Measurements from ENCODE around the gene MAGI3. TPM values are rescaled to one million over a fixed set of nuclear protein-coding genes. Genes with fewer than 3 reads are reported as not detected.
"Not testable (repeated sequence)": the region's sequence is repeated elsewhere in the genome, so short reads cannot be mapped to it uniquely, and the experiment has no call there.

MAGI3 gene
- total RNA-seq, 1 donor from 2014 or later, result 17.6 TPM

DNA sequence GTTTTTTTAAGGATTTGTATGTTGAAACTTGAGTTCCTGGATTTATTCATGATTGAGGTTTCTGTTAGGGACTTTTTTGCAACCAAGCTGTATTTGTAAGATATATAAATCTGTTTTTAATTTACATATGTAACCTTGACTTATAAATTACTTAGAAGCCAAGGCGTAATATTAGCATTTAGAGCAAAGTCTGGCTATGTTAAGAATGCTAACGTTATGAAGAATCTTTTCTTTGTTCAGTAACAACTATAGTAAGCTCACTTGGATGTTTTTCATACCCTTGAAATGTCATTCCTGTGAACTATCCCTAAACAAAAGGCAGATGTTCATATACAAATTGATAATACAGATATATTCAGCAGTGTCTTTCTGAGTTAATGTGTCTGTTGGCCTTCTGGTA is 155.3 kb downstream of the MAGI3 start:
- Mint-ChIP-seq H3K36me3 (ENCODE audit: low read depth) (no peaks in the 10 kb centered on the region), H3K27me3 (ENCODE audit: low read depth) (no peaks in the 10 kb centered on the region), H3K27ac (ENCODE audit: unreplicated experiment) (no peak overlapping the region), H3K4me1 (no peaks in the 10 kb centered on the region), H3K4me3 (no peak overlapping the region), H3K9me3 (no peaks in the 10 kb centered on the region)
- no peak for DNase-seq (ENCODE audit: low read depth, low spot score)
- TF ChIP-seq, protein P1, sequence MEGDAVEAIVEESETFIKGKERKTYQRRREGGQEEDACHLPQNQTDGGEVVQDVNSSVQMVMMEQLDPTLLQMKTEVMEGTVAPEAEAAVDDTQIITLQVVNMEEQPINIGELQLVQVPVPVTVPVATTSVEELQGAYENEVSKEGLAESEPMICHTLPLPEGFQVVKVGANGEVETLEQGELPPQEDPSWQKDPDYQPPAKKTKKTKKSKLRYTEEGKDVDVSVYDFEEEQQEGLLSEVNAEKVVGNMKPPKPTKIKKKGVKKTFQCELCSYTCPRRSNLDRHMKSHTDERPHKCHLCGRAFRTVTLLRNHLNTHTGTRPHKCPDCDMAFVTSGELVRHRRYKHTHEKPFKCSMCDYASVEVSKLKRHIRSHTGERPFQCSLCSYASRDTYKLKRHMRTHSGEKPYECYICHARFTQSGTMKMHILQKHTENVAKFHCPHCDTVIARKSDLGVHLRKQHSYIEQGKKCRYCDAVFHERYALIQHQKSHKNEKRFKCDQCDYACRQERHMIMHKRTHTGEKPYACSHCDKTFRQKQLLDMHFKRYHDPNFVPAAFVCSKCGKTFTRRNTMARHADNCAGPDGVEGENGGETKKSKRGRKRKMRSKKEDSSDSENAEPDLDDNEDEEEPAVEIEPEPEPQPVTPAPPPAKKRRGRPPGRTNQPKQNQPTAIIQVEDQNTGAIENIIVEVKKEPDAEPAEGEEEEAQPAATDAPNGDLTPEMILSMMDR (conservative IDR thresholded peaks at IDR 0.05), result no peak

DNA sequence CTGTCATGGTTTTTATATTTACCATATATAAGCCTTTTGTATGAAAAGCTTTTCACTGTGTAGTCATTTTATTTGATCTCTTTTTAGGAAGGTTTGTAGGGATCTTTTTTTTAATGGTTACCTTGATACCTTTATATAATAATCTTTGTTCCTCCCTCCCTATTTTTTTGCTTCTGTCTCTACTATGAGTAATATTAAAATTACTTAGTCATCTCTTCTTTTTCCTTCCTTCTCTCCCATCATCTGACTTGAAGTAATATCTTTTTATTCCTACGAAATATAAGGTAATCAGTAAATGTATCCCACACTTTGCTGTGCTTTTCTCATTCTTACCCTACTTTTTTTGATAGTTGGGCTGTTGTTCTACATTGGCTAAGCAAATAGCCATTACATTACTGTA is 161.4 kb downstream of the MAGI3 start:
- H3K27me3 Mint-ChIP-seq (ENCODE audit: low read depth), result no peaks in the 10 kb centered on the region
- no peak for DNase-seq (ENCODE audit: low read depth, low spot score)
- TF ChIP-seq, protein P1 (conservative IDR thresholded peaks at IDR 0.05), result no peak
- H3K4me3 Mint-ChIP-seq, result no peak overlapping the region
- H3K36me3 Mint-ChIP-seq (ENCODE audit: low read depth), result peaks cover 13% of the 10 kb centered on the region
- no peak overlapping the region for H3K27ac Mint-ChIP-seq (ENCODE audit: unreplicated experiment)
- H3K9me3 Mint-ChIP-seq, result no peaks in the 10 kb centered on the region
- H3K4me1 Mint-ChIP-seq, result no peaks in the 10 kb centered on the region

GRCh38 chr1:113552244-113552643 is 161.9 kb downstream of the MAGI3 start:
- no peaks in the 10 kb centered on the region for H3K27me3 Mint-ChIP-seq (ENCODE audit: low read depth)
- H3K27ac Mint-ChIP-seq (ENCODE audit: unreplicated experiment), result no peak overlapping the region
- H3K9me3 Mint-ChIP-seq, result no peaks in the 10 kb centered on the region
- no peak for DNase-seq (ENCODE audit: low read depth, low spot score)
- TF ChIP-seq, protein P1 (conservative IDR thresholded peaks at IDR 0.05), result no peak
- H3K36me3 Mint-ChIP-seq (ENCODE audit: low read depth), result peaks cover 13% of the 10 kb centered on the region
- no peak overlapping the region for H3K4me3 Mint-ChIP-seq
- no peaks in the 10 kb centered on the region for H3K4me1 Mint-ChIP-seq

GRCh38 chr1:113557187-113557586 is 166.9 kb downstream of the MAGI3 start:
- no peak for DNase-seq (ENCODE audit: low read depth, low spot score)

GRCh38 chr1:113565621-113566020 is 175.3 kb downstream of the MAGI3 start:
- no peaks in the 10 kb centered on the region for H3K4me1 Mint-ChIP-seq
- H3K36me3 Mint-ChIP-seq (ENCODE audit: low read depth), result peaks cover 41% of the 10 kb centered on the region
- H3K4me3 Mint-ChIP-seq, result no peak overlapping the region
- H3K27ac Mint-ChIP-seq (ENCODE audit: unreplicated experiment), result no peak overlapping the region
- DNase-seq (ENCODE audit: low read depth, low spot score), result no peak
- peaks cover 14% of the 10 kb centered on the region for H3K9me3 Mint-ChIP-seq
- H3K27me3 Mint-ChIP-seq (ENCODE audit: low read depth), result no peaks in the 10 kb centered on the region
- TF ChIP-seq, protein P1 (conservative IDR thresholded peaks at IDR 0.05), result no peak

More at GRCh38 chr1:113557187-113557586, 166.9 kb downstream of the MAGI3 start:
- Mint-ChIP-seq H3K4me3 (no peak overlapping the region), H3K27ac (ENCODE audit: unreplicated experiment) (no peak overlapping the region), H3K36me3 (ENCODE audit: low read depth) (peaks cover 51% of the 10 kb centered on the region), H3K27me3 (ENCODE audit: low read depth) (no peaks in the 10 kb centered on the region), H3K9me3 (peaks cover 12% of the 10 kb centered on the region), H3K4me1 (no peaks in the 10 kb centered on the region)
- TF ChIP-seq, protein P1 (conservative IDR thresholded peaks at IDR 0.05), result no peak

- DNase-seq (ENCODE audit: low read depth, low spot score), result no peak
- H3K27ac Mint-ChIP-seq (ENCODE audit: unreplicated experiment), result no peak overlapping the region
- H3K4me1 Mint-ChIP-seq, result no peaks in the 10 kb centered on the region
- H3K9me3 Mint-ChIP-seq, result peaks cover 18% of the 10 kb centered on the region
- no peaks in the 10 kb centered on the region for H3K27me3 Mint-ChIP-seq (ENCODE audit: low read depth)
- peaks cover 39% of the 10 kb centered on the region for H3K36me3 Mint-ChIP-seq (ENCODE audit: low read depth)
- TF ChIP-seq, protein P1 (conservative IDR thresholded peaks at IDR 0.05), result no peak
- H3K4me3 Mint-ChIP-seq, result no peak overlapping the region
Measured at GRCh38 chr1:113567427-113567826, 177.1 kb downstream of the MAGI3 start.

DNA sequence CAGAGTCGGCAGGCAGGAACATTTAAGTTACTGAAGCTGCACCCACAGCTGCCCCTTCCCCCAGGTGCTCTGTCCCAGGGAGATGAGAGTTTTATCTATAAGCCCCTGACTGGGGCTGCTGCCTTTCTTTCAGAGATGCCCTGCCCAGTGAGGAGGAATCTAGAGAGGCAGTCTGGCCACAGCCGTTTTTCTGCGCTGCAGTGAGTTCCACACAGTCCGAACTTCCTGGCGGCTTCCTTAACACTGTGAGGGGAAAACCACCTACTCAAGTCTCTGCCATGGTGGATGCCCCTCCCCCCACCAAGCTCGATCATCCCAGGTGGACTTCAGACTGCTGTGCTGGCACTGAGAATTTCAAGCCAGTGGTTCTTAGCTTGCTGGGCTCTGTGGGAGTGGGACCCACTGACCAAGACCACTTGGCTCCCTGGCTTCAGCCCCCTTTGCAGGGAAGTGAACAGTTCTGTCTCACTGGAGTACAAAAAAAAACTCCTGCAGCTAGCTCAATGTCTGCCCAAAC is 185.5 kb downstream of the MAGI3 start:
- DNase-seq (ENCODE audit: low read depth, low spot score); H3K9me3 Mint-ChIP-seq; H3K4me1 Mint-ChIP-seq; H3K27me3 Mint-ChIP-seq (ENCODE audit: low read depth); H3K4me3 Mint-ChIP-seq; H3K27ac Mint-ChIP-seq (ENCODE audit: unreplicated experiment): not testable (repeated sequence)
- H3K36me3 Mint-ChIP-seq (ENCODE audit: low read depth), result peaks cover 12% of the 10 kb centered on the region

Measured in neural crest cell (in vitro differentiated cells).